ENCODE measurements around the gene PPP2R2D.
"Not testable (repeated sequence)": the region's sequence is repeated elsewhere in the genome, so short reads cannot be mapped to it uniquely, and the experiment has no call there.

Gene PPP2R2D

DNA sequence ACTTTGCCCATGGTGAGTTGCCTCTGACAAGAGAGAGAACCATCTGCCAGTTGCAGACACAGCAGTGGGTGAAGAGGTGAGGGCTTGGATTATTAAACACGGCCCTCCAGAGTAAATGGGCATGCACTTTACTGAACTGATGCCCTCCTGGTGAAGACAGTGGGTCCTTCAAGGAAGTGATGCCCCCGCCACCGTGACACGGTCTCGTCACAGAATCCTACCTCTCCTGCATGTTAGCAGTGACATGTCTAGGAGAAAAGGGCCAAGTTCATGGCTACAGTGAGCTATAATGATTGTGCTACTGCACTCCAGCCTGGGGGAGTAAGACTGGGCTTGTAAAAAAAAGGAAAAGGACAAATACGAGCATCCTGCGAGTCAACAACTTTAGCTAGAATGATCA is 78.5 kb downstream of the PPP2R2D start:
- DNase-seq: no peak

DNA sequence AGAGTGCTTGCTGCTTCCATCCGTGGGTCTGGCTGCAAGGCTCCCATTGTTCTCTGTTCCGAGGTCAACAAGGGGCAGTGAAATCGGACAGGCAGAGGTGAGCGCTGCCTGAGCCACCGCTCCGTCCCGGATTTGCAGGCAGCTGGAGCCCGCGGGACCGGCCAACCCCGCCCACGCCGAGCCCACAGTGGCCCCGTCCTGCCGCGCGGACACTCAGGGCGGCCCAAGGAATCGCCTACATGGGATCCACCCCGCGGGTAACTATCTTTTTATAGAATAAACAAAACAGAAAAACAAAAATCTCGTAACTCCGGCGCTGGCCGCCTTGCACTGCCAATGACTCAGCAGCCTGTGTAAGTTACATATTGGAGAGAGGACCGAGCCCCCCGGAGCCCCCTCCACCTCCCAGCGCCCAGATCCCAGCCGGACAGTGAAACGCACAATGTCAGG is 79.0 kb downstream of the PPP2R2D start:
- DNase-seq: peak; percentile 10

DNA sequence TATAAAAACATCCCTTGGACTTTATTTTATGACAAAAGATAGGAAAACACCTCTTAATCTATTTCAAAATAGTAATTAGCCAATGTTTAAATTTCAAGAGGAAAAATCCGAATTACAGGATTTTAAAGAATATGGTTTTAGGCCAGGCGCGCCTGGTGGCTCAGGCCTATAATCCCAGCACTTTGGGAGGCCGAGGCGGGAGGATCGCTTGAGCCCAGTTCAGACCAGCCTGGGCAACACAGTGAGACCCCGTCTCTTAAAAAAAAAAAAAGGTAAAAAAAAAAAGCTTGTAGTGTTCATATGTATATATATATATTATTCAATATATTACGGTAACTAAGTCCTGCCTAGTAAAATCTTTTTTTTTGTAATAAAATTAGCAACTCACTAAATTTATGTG is 79.5 kb downstream of the PPP2R2D start:
- no peak for DNase-seq

DNA sequence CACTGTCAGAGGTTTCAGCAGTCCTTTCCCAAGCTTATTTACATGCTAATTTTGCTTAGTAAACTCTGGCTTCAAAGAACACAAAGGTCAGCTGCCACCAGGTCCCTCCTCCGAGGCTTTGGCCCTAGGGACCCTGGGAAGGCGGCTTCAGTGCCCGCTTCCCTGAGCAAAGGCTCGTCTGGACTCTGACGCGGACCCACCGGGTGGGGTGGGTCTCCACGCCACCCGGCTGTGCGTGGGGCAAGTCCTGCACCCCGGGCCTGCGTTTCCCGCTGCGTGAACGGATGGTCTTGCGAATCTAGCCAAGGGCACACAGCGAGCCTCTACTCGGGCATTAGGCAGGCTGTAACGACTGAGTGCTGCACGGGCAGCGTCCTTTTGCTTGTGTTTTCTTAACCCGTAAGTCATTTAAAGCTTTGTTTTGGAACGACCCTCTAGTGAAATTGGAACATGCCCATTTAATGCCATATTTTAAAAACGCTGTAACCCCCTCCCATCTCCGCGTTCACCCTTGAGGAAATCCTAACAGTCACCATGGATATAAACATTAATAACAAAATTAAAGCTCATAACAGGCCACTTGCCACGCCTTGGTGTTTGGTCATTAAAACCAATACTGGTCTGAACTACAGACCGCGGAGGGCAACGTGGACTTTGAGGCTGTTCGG is 80.1 kb downstream of the PPP2R2D start:
- DNase-seq: no peak

DNA sequence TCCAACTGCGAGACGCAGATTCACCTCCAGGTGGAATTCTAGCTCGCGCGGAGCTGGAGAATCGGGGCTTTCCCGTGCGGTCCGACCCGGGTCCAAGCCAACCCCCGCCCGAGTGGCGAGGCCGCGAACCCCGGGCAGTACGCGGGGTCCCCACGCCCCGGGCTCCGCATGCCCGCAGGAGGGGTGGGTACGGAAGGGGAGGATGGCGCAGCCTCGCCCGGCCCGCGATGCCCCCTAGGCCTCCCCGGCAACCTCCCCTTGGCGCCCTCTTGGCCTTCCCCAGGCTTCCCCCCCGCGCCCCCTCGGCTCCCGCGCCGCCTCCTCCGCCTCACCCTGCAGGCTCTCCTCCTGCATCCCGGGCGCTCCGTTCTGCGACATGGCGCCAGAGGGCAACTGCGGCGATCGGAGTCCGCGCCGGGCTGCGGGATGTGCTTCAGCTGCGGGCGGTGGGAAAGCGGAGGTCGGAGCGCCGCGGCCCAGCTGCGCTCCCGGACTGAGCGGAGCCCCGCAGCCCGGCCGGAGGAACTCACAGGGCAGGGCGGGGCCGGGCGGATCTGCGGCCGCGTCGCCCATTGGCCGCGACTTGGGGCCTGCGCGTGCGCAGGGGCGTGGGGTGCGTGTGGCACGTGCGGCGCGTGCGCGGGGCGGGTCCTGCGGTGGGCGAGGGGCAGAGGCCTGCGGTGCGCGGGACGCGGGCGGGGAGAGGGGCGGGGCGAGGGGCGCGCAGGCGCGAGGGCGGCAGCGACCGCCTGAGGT is 80.8 kb downstream of the PPP2R2D start, which contains the start of gene BNIP3:
BNIP3 (minus strand) TSS at position 495 of the 756 bp plus-strand sequence; CDS start at position 378, 117 bp downstream.
- peak; percentile 97 for DNase-seq

DNA sequence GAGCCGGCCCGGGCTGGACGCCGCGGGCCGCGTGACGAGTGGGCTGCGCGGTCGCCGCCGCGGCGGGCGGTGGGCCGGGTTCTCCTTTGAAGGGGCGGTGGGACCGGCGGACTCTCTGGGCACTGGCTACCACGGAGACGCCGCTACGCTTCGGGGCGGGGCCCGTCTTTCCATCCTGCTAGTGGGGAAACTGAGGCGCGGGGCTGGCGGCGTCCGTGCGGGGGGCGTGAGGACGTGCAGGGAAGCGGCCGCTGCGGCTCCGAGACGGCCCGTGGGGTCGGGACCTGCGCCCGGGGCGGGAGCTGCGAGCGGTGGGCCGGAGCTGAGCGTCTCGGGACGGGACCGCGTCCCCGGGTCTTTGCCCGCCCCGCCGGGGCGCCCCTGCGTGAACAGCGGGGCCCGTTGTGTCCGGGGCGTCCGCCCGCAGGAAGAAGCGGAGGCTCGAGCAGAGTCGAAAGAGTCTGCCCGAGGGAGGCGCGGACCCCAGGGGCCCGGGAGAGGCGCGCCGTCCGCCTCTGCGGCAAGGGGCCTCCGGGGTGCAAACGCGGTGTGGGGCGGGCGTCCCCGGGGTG is 81.5 kb downstream of the PPP2R2D start:
- no peak for DNase-seq

DNA sequence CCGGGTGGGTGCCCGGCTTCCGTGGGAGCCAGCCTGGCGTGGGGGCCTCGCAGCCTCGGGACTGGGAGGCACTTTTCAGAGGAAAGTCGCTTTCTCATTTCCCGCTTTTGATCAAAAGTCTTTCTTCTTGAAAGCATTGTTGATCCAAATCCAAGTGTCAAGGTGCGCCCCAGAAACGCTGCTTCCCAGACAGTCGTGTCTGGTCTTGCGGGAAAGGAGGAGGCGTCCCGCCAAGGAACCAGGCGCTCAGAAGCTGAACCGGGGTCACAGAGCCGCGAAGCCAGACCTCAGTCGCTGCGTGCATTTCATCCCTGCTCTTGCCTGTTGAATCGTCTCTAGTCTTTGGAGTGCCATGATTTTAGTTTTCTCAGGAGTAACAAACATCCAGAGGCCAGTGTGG is 82.0 kb downstream of the PPP2R2D start:
- no peak for DNase-seq

DNA sequence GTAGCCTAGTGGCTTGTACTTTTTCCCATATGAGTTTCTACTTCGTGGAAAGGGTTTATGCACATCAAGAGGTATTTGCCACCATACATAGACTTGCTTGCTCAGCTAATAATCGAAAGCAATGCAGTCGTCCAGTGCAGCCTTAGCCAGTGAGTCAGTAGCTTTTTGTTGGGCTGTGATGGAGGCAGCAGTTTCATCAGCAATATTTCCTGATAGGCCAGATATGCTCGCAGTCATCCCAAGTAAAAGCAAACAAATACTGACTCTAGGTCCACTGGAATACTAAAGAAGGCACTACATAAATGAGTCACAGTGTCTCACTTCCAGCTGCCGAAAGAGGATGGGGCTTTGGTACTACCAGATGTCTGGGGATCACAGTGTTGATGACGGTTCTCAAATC is 83.0 kb downstream of the PPP2R2D start:
- DNase-seq: peak; percentile 68

DNA sequence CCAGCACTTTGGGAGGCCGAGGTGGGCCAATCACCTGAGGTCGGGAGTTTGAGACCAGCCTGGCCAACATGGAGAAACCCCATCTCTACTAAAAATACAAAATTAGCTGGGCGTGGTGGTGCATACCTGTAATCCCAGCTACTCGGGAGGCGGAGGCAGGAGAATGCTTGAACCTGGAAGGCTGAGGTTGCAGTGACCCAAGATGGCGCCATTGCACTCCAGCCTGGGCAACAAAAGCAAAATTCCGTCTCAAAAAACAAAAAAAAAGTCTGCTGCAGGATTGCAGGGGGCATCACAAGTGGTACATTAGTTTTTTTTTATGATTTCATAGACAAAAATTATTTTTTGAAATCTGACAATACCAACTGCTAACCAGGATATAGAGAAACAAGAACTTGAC is 86.0 kb downstream of the PPP2R2D start:
- DNase-seq: not testable (repeated sequence)

DNA sequence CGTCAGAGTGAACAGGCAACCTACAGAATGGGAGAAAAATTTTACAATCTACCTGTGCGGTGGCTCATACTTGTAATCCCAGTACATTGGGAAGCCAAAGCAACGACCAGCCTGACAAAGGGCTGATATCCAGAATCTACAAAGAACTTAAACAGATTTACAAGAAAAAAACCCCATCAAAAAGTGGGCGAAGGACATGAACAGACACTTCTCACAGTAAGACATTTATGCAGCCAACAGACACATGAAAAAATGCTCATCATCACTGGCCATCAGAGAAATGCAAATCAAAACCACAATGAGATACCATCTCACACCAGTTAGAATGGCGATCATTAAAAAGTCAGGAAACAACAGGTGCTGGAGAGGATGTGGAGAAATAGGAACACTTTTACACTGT is 86.5 kb downstream of the PPP2R2D start:
- not testable (repeated sequence) for DNase-seq

DNA sequence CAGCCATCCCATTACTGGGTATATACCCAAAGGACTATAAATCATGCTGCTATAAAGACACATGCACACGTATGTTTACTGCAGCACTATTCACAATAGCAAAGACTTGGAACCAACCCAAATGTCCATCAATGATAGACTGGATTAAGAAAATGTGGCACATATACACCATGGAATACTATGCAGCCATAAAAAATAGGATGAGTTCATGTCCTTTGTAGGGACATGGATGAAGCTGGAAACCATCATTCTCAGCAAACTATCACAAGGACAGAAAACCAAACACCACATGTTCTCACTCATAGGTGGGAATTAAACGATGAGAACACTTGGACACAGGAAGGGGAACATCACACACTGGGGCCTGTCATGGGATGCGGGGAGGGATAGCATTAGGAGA is 87.0 kb downstream of the PPP2R2D start:
- DNase-seq: not testable (repeated sequence)

DNA sequence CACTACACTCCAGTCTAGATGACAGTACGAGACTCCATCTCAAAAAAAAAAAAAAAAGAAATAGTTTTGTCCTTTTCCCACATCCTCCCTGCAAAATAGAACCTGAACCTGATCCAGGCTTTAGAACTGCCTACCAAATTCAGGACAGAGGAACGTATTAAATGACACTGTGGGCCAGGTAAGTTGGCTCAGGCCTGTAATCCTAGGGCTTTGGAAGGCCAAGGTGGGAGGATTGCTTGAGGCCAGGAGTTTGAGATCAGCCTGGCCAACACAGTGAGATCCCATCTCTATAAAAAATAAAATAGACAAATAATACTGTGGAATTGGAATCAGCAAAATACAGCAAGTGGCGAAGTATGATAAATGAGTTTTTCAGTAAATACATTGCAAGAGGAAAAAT is 90.9 kb downstream of the PPP2R2D start:
- DNase-seq: no peak

DNA sequence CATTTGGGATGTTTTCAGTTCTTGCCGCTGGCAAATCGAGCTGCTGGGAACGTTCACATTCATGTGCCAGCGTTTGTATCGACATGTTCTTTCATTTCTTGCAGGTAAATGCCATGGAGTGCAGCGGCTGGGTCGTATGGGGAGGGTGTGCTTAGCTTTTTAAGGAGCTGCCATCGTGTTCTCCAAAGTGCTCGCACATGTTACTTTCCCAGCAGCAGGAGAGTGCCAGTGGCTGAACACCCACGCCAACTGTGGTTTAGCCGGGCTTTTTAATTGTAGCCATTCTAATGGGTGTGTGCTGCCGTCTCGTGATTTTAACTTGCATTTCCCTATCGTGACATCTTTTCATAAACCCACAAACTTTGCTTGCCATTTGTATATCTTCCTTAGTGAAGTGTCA is 92.5 kb downstream of the PPP2R2D start:
- DNase-seq: no peak

DNA sequence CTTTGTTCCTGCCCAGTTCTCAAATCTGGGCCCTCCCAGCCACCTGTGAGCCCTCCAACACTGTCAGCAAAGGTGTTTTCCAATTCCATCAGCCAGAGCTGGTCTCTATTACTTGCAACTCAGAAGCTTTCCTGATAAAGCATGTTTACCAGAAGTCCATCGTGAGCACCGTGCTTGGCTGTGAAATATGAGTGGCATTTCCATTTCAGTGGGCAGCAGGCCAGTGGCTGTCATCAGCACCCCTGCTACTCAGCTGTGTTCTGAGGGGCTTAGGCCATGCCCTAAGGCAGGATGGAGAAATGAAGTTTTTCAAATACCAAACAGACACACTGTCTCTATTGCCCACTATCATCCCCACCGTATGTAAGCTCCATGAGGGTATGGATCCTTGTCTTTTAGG is 93.6 kb downstream of the PPP2R2D start:
- no peak for DNase-seq

DNA sequence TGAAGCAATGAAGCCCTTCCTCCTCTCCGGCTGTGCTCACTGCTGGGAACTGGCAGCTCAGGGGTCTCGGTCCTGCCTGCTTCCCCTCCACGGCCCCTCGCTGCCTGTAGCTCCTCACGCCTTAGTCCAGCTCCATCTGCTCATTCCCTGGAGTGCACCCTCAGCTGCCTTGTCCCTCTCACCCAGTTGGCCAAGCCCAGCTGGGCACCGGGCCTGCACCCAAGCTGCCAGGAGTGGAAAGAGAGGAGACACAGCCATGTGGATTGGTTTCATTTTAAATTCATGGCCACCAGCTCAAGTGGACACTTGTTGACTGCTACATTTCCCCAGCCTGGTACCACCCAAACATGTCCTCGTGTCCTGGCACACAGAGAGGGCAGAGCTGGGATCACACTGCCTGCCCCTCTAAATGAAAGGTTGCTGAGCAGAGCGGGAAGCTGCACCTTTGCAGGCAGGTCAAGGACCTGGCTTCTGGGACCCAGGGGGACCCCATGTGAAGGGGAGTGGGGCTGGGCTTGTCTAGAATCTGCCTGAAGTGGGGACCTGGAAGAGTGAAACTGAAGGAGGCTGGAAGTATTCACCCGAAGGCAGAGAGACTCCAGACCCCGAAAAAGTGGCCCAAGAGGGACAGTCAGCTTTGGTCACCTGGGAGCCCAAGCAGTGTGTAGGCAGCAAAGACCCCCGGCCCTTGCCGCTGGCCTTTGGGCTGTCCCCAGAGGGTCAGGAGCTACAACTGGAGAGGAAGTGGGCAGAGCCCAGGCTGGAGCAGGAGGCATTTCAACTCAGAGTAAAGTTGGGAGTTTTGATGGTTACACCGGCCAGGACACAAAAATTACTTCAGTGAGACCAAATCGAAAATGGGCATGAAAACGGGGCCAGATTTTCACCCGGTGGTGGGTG is 95.9 kb downstream of the PPP2R2D start:
- no peak for DNase-seq

DNA sequence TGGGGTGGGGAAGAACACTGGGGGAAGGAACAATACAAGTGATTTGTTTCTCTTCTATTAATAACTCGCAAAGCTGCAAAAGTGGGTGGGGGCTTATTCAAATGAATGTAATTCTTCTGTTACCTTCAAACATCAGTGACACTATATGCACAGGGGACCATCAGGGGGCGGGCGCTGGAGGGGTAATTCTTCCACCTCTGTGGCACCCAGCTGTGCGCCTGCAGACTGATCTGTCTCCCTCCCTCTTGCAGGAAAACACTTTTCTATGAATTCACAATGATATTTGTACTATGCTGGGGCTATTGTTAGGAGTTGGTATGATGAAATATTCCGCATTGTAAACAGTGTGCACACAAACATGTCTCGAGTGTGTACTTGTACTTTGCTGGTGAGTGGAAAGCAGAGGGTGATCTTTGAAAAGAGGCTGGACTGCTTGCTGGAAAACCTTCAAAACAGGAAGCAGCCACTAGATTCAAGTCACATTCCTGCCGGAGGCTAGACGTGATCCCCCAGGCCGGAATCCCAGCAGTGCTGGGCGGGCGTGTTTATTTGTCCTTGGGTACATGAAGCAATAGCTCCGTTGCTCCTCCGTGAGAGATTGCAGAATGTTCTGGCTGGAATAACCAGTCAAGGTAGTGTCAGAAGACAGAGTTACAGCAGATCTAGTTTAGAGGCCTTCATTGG is 96.7 kb downstream of the PPP2R2D start:
- DNase-seq: peak; percentile 28

DNA sequence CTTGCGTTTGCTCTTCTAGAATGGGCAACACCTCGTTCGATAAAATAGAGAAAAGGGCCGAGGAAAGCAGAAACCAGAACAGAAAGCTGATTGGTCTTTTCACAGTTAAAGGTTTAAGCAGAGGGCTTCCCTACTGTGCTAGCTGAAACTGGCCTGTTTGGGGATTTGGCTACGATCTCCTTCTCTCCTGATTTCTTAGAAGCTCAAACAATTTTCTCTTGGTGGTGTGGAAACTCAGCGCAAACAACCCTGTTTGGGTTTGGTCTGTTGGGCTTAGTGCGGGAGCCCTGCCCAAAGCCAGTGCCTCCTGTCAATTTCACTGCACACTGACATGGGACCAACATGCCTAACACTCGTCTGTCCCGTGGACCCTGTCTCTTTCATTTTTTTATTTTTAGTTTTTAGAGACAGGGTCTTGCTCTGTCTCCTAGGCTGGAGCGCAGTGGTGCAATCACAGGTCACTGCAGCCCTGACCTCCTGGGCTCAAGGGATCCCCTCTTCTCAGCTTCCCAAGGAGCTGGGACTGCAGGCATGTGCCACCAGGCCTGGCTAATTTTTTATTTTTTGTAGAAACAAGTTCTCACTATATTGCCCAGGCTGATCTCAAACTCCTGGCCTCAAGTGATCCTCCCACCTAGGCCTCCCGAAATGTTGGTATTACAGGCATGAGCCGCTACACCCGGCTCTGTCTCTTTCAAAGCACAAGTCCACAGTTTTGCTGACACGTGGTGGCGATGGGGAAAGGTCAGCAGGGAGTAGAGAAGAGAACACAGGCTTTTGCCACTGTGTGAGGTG is 97.4 kb downstream of the PPP2R2D start:
- no peak for DNase-seq

DNA sequence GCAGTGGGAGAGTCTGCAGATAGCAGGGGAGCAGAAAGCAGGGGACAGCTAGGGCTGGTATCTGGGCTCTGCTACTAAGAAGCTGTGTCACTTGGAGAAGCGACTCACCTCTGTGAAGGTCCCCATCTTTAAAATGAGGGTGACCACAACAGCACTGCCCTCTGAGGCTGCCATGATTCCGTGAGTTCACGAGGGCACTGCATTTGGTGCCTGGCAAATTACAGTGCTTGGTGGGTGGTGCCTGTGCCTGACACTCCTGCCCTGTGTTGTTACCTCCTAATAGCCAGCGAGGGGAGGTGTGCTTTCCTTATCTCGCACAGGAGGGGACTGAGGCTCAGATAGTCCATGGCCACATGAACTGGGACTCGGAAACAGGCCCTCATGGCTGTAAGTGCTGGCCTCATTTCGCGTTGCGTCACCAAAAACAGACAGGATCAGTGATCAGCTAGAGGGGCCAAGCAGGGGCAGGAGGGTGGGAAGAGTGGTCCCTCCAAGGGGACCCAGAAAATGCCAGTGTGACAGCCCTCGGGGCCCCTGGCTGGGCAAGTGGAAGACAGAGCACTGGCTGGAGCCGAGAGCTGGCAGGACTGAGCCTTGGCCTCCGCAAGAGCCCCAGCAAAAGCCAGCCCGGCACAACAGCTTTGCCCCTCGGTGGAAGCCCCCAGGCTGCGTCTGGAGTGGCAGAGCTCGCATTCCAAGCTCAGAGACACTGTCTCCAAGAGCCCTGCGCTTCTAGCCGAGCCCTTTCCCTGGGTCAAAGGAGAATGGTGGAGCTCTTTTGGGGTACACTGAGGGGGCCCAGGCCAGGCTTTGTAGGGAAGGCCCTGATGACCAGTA is 98.3 kb downstream of the PPP2R2D start:
- no peak for DNase-seq

DNA sequence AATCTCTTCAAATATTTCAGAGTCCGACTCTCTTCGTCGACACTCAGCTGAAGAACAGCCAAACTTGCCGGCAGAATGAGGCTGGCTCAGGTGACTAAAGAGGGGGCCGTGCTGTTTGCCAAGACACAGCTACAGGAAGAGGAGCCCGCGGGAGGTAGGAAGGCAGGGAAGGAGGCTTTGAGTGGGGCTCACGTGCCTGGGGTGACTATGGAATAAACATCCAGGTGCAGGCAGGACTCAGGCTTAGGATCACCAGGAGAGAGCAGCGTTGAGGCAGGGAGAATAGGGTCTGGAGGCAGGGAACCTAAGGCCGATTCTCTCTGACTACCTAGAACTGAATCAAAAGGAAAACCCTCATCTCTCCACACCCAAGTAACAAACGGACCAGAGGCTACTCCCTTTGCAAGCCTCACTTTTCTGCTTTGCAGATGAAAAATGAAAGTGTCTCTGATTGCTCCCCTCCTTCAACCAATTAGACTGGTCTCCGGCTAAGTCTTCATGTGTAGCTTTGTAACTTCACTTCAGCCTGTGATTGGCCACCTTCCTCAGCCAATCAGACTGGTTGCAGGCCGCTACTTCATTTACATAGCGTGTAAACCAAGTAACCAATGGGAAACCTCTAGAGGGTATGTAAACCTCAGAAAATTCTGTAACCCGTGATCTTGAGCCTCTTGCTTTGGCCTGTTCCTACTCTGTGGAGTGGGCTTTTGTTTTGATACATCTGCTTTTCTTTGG is 100.6 kb downstream of the PPP2R2D start:
- DNase-seq: no peak

DNA sequence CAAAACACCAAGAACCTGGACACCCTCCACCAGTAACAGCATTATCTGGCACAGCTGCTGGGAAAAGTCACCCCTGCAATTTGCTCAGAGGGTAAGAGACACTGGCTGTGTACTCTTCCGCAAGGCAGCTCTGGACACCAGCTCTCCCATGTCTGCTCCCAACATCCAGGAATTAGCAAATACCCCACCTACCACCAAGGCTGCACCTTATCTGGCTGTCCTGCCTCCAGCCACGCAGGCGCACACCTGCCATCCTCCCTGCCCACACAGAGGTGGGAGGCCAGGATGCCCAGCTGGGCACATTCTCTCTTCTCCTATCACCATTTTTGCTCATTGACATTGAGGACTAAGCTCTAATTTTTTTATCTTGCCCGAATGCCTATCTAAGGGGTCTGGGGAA is 101.2 kb downstream of the PPP2R2D start:
- no peak for DNase-seq
